K562 (cell line): ENCODE results near the gene FTSJ3. TPM values are rescaled to one million over a fixed set of nuclear protein-coding genes. Genes with fewer than 3 reads are reported as not detected.

Experiments used
- ATAC-seq: fragments of 200-7000 bp; cut with Tn5 transposase; 3 replicates; pipeline ENCODE4 v1.9.1; 2020; ENCODE audit warnings: moderate library complexity
- BruUV-seq: library from RNA; stranded (reverse); fragments of 400-500 nt; replicated peaks from 2 replicates; lab custom pipeline; 2021; lab: Mats Ljungman, UMichigan
- CTCF ChIA-PET: fragments of 300-600 bp; formaldehyde crosslinking; extraction: SDS; loops from one replicate; lab custom pipeline; 2021; ENCODE audit warnings: low intra/inter-chr PET ratio; lab: Yijun Ruan, JAX
- POLR2A ChIA-PET: fragments of 300-600, 350-650 bp; sonication (Branson Sonifier 250); formaldehyde crosslinking; extraction: SDS; loops from one replicate; lab custom pipeline; 2021; ENCODE audit warnings: antibody characterized with exemption, inconsistent platforms; lab: Yijun Ruan, JAX
- DNase-seq, 4 experiments: peaks; one replicate each; pipeline versions ENCODE4 v3.0.0 to v3.0.0-alpha.2; 2011 to 2018; ENCODE audit warnings: low spot score in 3 of 4, mixed read lengths in 3 of 4; ENCODE audit errors: extremely low read depth in 1 of 4
- FAIRE-seq: peaks from 2 replicates; lab custom pipeline; 2011; peaks lifted over from hg19 to GRCh38; lab: Jason Lieb, UNC
- H2AFZ ChIP-seq: 2 replicates; pipeline ENCODE4 v1.6.0; 2011; ENCODE audit warnings: low read depth, low read length, control low read depth, inconsistent platforms
- H3K27ac ChIP-seq: fragments of 200-600 bp; 3 replicates; pipeline ENCODE4 v1.8.0; 2011; ENCODE audit warnings: low read depth, mild to moderate bottlenecking, control low read depth, inconsistent platforms, low read length, moderate library complexity, mixed read lengths; ENCODE audit errors: extremely low read depth
- H3K27me3 ChIP-seq, 2 experiments: fragments of 300-600 bp in 1 of 2; 2 replicates in 1 of 2; 3 replicates in 1 of 2; pipeline versions ENCODE4 v1.6.0 to v1.8.0; 2011; ENCODE audit warnings: inconsistent platforms in 2 of 2, low read length in 2 of 2, mild to moderate bottlenecking in 1 of 2, mixed read lengths in 1 of 2, moderate library complexity in 1 of 2; ENCODE audit not compliant: control insufficient read depth in 2 of 2, insufficient read depth in 2 of 2
- H3K36me3 ChIP-seq: fragments of 300-600 bp; 3 replicates; pipeline ENCODE4 v1.8.0; 2011; ENCODE audit warnings: mild to moderate bottlenecking, low read length, inconsistent platforms; ENCODE audit not compliant: control insufficient read depth, insufficient read depth
- H3K4me1 ChIP-seq, 2 experiments: fragments of 200-600 bp in 1 of 2; replicated peaks in 1 of 2; 2 replicates in 1 of 2; 3 replicates in 1 of 2; pipeline versions ENCODE4 v1.5.1 to v1.8.0; 2011; ENCODE audit warnings: inconsistent platforms in 2 of 2, low read length in 2 of 2, mild to moderate bottlenecking in 1 of 2, mixed read lengths in 1 of 2, moderate library complexity in 1 of 2; ENCODE audit not compliant: control insufficient read depth in 2 of 2, insufficient read depth in 2 of 2
- H3K4me2 ChIP-seq: 2 replicates; pipeline ENCODE4 v1.6.1; 2011; ENCODE audit warnings: low read length, control low read depth, inconsistent platforms, mixed read lengths; ENCODE audit not compliant: insufficient read depth
- H3K4me3 ChIP-seq: fragments of 200-600 bp; sonication (generic), shearing (Covaris generic); 2 replicates; pipeline ENCODE4 v1.5.1; 2016; ENCODE audit warnings: control low read depth, inconsistent platforms
- H3K79me2 ChIP-seq: fragments of 200-600 bp; 3 replicates; pipeline ENCODE4 v1.8.0; 2011; ENCODE audit warnings: low read length, inconsistent platforms; ENCODE audit not compliant: control insufficient read depth, insufficient read depth
- H3K9ac ChIP-seq, 2 experiments: 2 replicates each; pipeline versions ENCODE4 v1.6.0 to v1.6.1; 2011; ENCODE audit warnings: low read depth in 2 of 2, low read length in 2 of 2, control low read depth in 1 of 2, inconsistent platforms in 1 of 2, mild to moderate bottlenecking in 1 of 2, mixed read lengths in 1 of 2; ENCODE audit not compliant: insufficient read depth in 1 of 2
- H3K9me1 ChIP-seq: one replicate; pipeline ENCODE4 v1.6.0; 2011; ENCODE audit warnings: inconsistent platforms, mild to moderate bottlenecking, low read length, moderate library complexity; ENCODE audit not compliant: control insufficient read depth, insufficient read depth
- H3K9me3 ChIP-seq: replicated peaks from 2 replicates; pipeline ENCODE4 v1.5.1; 2011; ENCODE audit warnings: low read depth, low read length, inconsistent platforms; ENCODE audit not compliant: control insufficient read depth, insufficient read depth
- H4K20me1 ChIP-seq: replicated peaks from 2 replicates; pipeline ENCODE4 v1.6.1; 2011; ENCODE audit warnings: low read length, inconsistent platforms, mixed read lengths; ENCODE audit not compliant: control insufficient read depth, insufficient read depth
- C11orf30 ChIP-seq: fragments of 450-650 bp; IDR thresholded peaks from 2 replicates; pipeline ENCODE4 v1.6.1; 2016; ENCODE audit warnings: low read depth, mild to moderate bottlenecking
- COPS2 ChIP-seq: fragments of 450-650 bp; conservative IDR thresholded peaks from 2 replicates; pipeline ENCODE4 v1.6.1; 2016; ENCODE audit warnings: mild to moderate bottlenecking, moderate library complexity
- E2F3 ChIP-seq: fragments of 250-450 bp; sonication (Bioruptor Pico); IDR thresholded peaks from 2 replicates; pipeline ENCODE4 v1.4.0; 2020; ENCODE audit warnings: mild to moderate bottlenecking
- HCFC1 ChIP-seq: IDR thresholded peaks from 2 replicates; pipeline ENCODE4 v1.6.1; 2012; ENCODE audit warnings: low read depth, low read length, improper control_type of control experiment
- LEF1 ChIP-seq: fragments of 450-650 bp; IDR thresholded peaks from 2 replicates; pipeline ENCODE4 v1.6.1; 2016; ENCODE audit warnings: mild to moderate bottlenecking
- MAFG ChIP-seq: fragments of 450-650 bp; conservative IDR thresholded peaks from 2 replicates; pipeline ENCODE4 v1.6.1; 2016; ENCODE audit warnings: missing genetic modification characterization, missing compliant biosample characterization
- MTA3 ChIP-seq: fragments of 450-650 bp; formaldehyde crosslinking; IDR thresholded peaks from 2 replicates; pipeline ENCODE4 v1.6.1; 2017; ENCODE audit warnings: mild to moderate bottlenecking, borderline replicate concordance
- PHF8 ChIP-seq: fragments of 200-600 bp; sonication (generic); IDR thresholded peaks from 2 replicates; pipeline ENCODE4 v1.6.1; 2012; ENCODE audit warnings: mixed run types, mild to moderate bottlenecking, inconsistent platforms, low read length, moderate library complexity, borderline replicate concordance
- POLR2B ChIP-seq: fragments of 450-650 bp; IDR thresholded peaks from 2 replicates; pipeline ENCODE4 v1.6.1; 2018; ENCODE audit warnings: low read depth; ENCODE audit not compliant: partially characterized antibody
- RBFOX2 ChIP-seq: fragments of 200-400 bp; formaldehyde crosslinking; IDR thresholded peaks from 2 replicates; pipeline ENCODE4 v1.6.1; 2017; ENCODE audit warnings: low read depth, mild to moderate bottlenecking, low read length, moderate library complexity
- RUNX1 ChIP-seq: sonication (generic); IDR thresholded peaks from 2 replicates; pipeline ENCODE4 v1.6.1; 2016; ENCODE audit warnings: antibody characterized with exemption, low read depth
- TBP ChIP-seq: optimal IDR thresholded peaks from 2 replicates; pipeline ENCODE3; 2011; ENCODE audit warnings: low read depth, low read length, improper control_type of control experiment
- ZNF282 ChIP-seq: sonication (generic); formaldehyde crosslinking; IDR thresholded peaks from 2 replicates; pipeline ENCODE4 v1.8.1; 2023; ENCODE audit warnings: missing genetic modification reagents
- ZNF316 ChIP-seq: fragments of 450-650 bp; IDR thresholded peaks from 2 replicates; pipeline ENCODE4 v1.6.1; 2016
- ZNF561 ChIP-seq: fragments of 450-650 bp; formaldehyde crosslinking; conservative IDR thresholded peaks from 2 replicates; pipeline ENCODE4 v1.4.0; 2020; ENCODE audit warnings: mild to moderate bottlenecking, moderate library complexity
- ZSCAN32 ChIP-seq: fragments of 450-650 bp; formaldehyde crosslinking; IDR thresholded peaks from 2 replicates; pipeline ENCODE4 v1.4.0; 2020; ENCODE audit warnings: mild to moderate bottlenecking, moderate library complexity
- WGBS: fragments of 100-300 bp; shearing (Covaris generic); methylation state at CpG from one replicate; pipeline ENCODE4 v1.1.6; 2016; ENCODE audit warnings: low coverage, mixed read lengths; ENCODE audit not compliant: insufficient coverage; ENCODE audit errors: missing lambda C conversion rate; 5-methylcytosine and 5-hydroxymethylcytosine counted together
- in situ Hi-C: fragments of 300-500 bp; cut with MboI; formaldehyde crosslinking; loops from 4 replicates; pipeline ENCODE4 v1.15.0; 2018; ENCODE audit warnings: inconsistent platforms, mixed read lengths
- intact Hi-C: fragments of 100-400 bp; cut with micrococcal nuclease; formaldehyde crosslinking; loops from 2 replicates; pipeline ENCODE4 v1.14.2; 2022
- polyA plus RNA-seq, 8 experiments: library from polyadenylated mRNA; depleted of rRNA in 4 of 8; stranded (reverse) in 5 of 8; unstranded in 3 of 8; fragments of >200 nt; fragmentation: Nextera tagmentation in 2 of 8; fragmentation: Illumina TruSeq in 1 of 8; extraction: Ambion mirVana in 2 of 8; extraction: Trizol in 1 of 8; gene quantifications; 2 replicates each; pipeline versions ENCODE4 v1.2.1 to v1.2.3, GENCODE V29; 2011 to 2014; ENCODE audit warnings: inconsistent platforms in 1 of 8, missing spikeins in 1 of 8
- total RNA-seq, 7 experiments: library from RNA; depleted of rRNA in 6 of 7; stranded (reverse); fragments of >200 nt in 6 of 7; fragmentation: Illumina TruSeq in 2 of 7; extraction: Trizol in 2 of 7; gene quantifications; 2 replicates each; pipeline versions ENCODE4 v1.2.1 to v1.2.3, GENCODE V29; 2011 to 2021; ENCODE audit warnings: low replicate concordance in 1 of 7
- TF ChIP-seq, protein P1 (sequence below), 2 experiments: fragments of 200-800 bp in 1 of 2; sonication (Bioruptor generic) in 1 of 2; sonication (generic) in 1 of 2; formaldehyde crosslinking in 1 of 2; IDR thresholded peaks in 1 of 2; conservative IDR thresholded peaks in 1 of 2; 2 replicates each; pipeline versions ENCODE4 v1.5.0 to v1.6.1; 2016 to 2020; ENCODE audit warnings: missing compliant biosample characterization in 1 of 2, missing genetic modification characterization in 1 of 2, missing genetic modification reagents in 1 of 2

Gene FTSJ3
- total and polyA plus RNA-seq, 9 of the 15 experiments (the other 6 are each of a cell fraction or from before 2014, with no cell fraction given) = 18.0 to 65.6 (median 52.4) TPM

DNA sequence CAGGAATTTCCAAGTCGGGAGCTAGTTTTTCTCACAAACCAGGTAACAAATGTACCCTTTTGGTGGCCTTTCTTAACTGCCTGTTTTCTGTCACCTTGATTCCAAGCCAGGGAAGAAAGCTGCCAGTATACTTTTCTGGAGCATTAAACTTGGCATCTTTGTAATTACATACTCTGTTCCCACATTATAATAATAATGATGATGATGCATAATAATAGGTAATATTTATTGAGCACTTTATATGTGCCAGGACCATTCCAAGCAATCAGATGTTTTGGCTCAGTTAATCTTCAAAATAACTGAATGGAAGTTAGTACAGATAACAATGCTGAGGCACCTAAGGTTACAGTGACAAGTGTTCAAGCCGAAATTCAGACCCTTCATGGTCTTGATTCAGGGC is 11.3 kb downstream of the FTSJ3 start:
- Histone ChIP-seq H4K20me1 (peaks cover 6% of the 10 kb centered on the region; the same call in 1 of the 2 replicates), H3K36me3 (peaks cover 100% of the 10 kb centered on the region), H3K27ac (no peak overlapping the region), H3K9me3 (no peaks in the 10 kb centered on the region), H3K4me1 (no peaks in the 10 kb centered on the region), H3K9me1 (no peaks in the 10 kb centered on the region), H3K27me3 (no peaks in the 10 kb centered on the region), H3K79me2 (no peaks in the 10 kb centered on the region), H3K4me3 (no peak overlapping the region), H3K9ac (no peak overlapping the region), H3K4me2 (no peak overlapping the region), H2AFZ (no peak overlapping the region)
- ChIA-PET CTCF (no interaction called here), POLR2A (interaction anchor here (0.8 to 3.9 kb wide), 7 partner anchors 9 to 20 kb away, joined by 3 to 15 read pairs (median 4); partner anchors contain the start of genes FTSJ3 and PSMC5)
- DNase-seq = no peak
- FAIRE-seq = no peak
- in situ Hi-C loops (no loop called here), intact Hi-C loops (no loop called here)
- 89% methylated on average over 2 of the region's 2 CpGs for WGBS
- no peak for ATAC-seq
- BruUV-seq = no TSS peak
- TF ChIP-seq MAFG (tag) (peak; percentile 51), ZNF316 (peak; percentile 83), LEF1 (no peak), HCFC1 (no peak), COPS2 (no peak), PHF8 (no peak), ZNF561 (CRISPR knock-in tag) (no peak), C11orf30 (peak; percentile 70), ZSCAN32 (no peak), RUNX1 (no peak), ZNF282 (no peak), MTA3 (no peak), E2F3 (CRISPR knock-in tag) (no peak), RBFOX2 (no peak), POLR2B (no peak), TBP (no peak)
- TF ChIP-seq, protein P1, sequence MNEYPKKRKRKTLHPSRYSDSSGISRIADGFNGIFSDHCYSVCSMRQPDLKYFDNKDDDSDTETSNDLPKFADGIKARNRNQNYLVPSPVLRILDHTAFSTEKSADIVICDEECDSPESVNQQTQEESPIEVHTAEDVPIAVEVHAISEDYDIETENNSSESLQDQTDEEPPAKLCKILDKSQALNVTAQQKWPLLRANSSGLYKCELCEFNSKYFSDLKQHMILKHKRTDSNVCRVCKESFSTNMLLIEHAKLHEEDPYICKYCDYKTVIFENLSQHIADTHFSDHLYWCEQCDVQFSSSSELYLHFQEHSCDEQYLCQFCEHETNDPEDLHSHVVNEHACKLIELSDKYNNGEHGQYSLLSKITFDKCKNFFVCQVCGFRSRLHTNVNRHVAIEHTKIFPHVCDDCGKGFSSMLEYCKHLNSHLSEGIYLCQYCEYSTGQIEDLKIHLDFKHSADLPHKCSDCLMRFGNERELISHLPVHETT (CRISPR knock-in tag; conservative IDR thresholded peaks at IDR 0.05 in 1 of 2, IDR thresholded peaks at IDR 0.05 in 1 of 2) = no peak
